CD4-positive, alpha-beta T cell treated with Interleukin-2 at 100 ng/mL for 4 hours (primary cell): ENCODE data around the gene DDX25.
"Not testable (repeated sequence)": the region's sequence is repeated elsewhere in the genome, so short reads cannot be mapped to it uniquely, and the experiment has no call there.

Experiments used
- DNase-seq: peaks from one replicate; pipeline ENCODE4 v3.0.0-alpha.2; 2020; ENCODE audit warnings: low spot score

DDX25 gene

GRCh38 chr11:125904678-125905077, 370 bp downstream of the DDX25 start:
- no peak for DNase-seq

- DNase-seq: no peak
Measured at GRCh38 chr11:125910226-125910849, 6.0 kb downstream of the DDX25 start.

GRCh38 chr11:125914601-125915000, 10.3 kb downstream of the DDX25 start:
- DNase-seq: not testable (repeated sequence)

GRCh38 chr11:125916683-125917347, 12.5 kb downstream of the DDX25 start:
- no peak for DNase-seq

GRCh38 chr11:125918140-125918840, 14.0 kb downstream of the DDX25 start:
- no peak for DNase-seq

- DNase-seq: no peak
Measured at GRCh38 chr11:125921042-125921441, 16.7 kb downstream of the DDX25 start.

GRCh38 chr11:125922156-125922555, 17.8 kb downstream of the DDX25 start:
- no peak for DNase-seq

- peak; percentile 61 for DNase-seq
Measured at GRCh38 chr11:125923012-125923579, 18.8 kb downstream of the DDX25 start.

- DNase-seq: no peak
Measured at GRCh38 chr11:125923633-125924032, 19.3 kb downstream of the DDX25 start.

GRCh38 chr11:125924384-125925007, 20.2 kb downstream of the DDX25 start:
- DNase-seq: no peak

GRCh38 chr11:125925247-125925740, 21.0 kb downstream of the DDX25 start:
- DNase-seq: no peak

GRCh38 chr11:125925804-125926203, 21.5 kb downstream of the DDX25 start:
- DNase-seq: no peak

GRCh38 chr11:125926682-125927081, 22.4 kb downstream of the DDX25 start:
- DNase-seq: no peak

- DNase-seq: no peak
Measured at GRCh38 chr11:125929445-125930075, 25.3 kb downstream of the DDX25 start.

GRCh38 chr11:125930076-125930450, 25.8 kb downstream of the DDX25 start:
- no peak for DNase-seq

- no peak for DNase-seq
Measured at GRCh38 chr11:125931116-125931515, 26.8 kb downstream of the DDX25 start.

GRCh38 chr11:125931668-125932067, 27.4 kb downstream of the DDX25 start:
- no peak for DNase-seq

- no peak for DNase-seq
Measured at GRCh38 chr11:125932301-125932700, 28.0 kb downstream of the DDX25 start.

GRCh38 chr11:125933030-125933813, 28.9 kb downstream of the DDX25 start:
- no peak for DNase-seq

- no peak for DNase-seq
Measured at GRCh38 chr11:125934473-125934872, 30.2 kb downstream of the DDX25 start.

- no peak for DNase-seq
Measured at GRCh38 chr11:125935056-125935455, 30.7 kb downstream of the DDX25 start.
